Measurements from ENCODE around the gene THADA.

THADA gene

DNA sequence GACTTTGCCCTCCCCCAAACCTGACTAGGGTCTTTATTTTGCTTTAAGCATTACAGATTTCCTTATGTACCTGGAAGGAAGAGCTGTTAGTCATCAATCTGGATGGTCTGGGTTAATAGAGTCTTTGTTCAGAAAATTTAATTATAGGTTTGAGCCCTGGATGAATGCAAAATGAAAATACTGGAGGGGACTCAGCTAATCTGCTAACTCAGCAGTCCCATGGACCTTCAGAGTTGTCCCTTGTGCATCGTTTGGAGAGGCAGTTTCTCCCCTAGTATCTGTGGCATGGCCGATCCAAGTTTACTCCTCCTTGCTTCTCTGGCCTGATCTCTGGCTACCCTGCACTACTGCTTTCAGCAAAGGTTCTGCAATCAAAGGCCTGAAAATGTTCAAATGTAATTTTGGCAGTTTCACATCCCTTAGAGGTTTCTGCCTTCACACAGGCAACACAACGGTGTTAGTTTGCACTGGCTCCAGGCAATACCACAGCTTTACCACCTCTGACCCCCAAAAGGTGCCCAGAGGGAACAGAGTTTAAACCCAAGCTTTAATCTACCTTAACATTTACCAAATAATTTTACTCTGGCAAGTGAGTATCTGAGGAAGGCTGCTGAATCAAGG is 134.3 kb downstream of the THADA start:
- no peaks in the 10 kb centered on the region for H3K27me3 Mint-ChIP-seq (ENCODE audit: low read depth, poor library complexity)
- peaks cover 46% of the 10 kb centered on the region for H3K4me1 Mint-ChIP-seq
- no peak overlapping the region for H3K27ac Mint-ChIP-seq
- H3K4me3 Mint-ChIP-seq: no peak overlapping the region
- H3K9me3 Mint-ChIP-seq: no peaks in the 10 kb centered on the region
- H3K36me3 Mint-ChIP-seq (ENCODE audit: low read depth): peaks cover 9% of the 10 kb centered on the region
- TF ChIP-seq, protein P1, sequence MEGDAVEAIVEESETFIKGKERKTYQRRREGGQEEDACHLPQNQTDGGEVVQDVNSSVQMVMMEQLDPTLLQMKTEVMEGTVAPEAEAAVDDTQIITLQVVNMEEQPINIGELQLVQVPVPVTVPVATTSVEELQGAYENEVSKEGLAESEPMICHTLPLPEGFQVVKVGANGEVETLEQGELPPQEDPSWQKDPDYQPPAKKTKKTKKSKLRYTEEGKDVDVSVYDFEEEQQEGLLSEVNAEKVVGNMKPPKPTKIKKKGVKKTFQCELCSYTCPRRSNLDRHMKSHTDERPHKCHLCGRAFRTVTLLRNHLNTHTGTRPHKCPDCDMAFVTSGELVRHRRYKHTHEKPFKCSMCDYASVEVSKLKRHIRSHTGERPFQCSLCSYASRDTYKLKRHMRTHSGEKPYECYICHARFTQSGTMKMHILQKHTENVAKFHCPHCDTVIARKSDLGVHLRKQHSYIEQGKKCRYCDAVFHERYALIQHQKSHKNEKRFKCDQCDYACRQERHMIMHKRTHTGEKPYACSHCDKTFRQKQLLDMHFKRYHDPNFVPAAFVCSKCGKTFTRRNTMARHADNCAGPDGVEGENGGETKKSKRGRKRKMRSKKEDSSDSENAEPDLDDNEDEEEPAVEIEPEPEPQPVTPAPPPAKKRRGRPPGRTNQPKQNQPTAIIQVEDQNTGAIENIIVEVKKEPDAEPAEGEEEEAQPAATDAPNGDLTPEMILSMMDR (IDR thresholded peaks at IDR 0.05): no peak
- no peak for DNase-seq

- TF ChIP-seq, protein P1 (IDR thresholded peaks at IDR 0.05): no peak
- peaks cover 45% of the 10 kb centered on the region for H3K4me1 Mint-ChIP-seq
- no peaks in the 10 kb centered on the region for H3K27me3 Mint-ChIP-seq (ENCODE audit: low read depth, poor library complexity)
- H3K4me3 Mint-ChIP-seq: no peak overlapping the region
- no peak for DNase-seq
- H3K36me3 Mint-ChIP-seq (ENCODE audit: low read depth): peaks cover 1% of the 10 kb centered on the region
- peak overlapping the region; percentile 40 for H3K27ac Mint-ChIP-seq
- H3K9me3 Mint-ChIP-seq: no peaks in the 10 kb centered on the region
Observed at GRCh38 chr2:43460611-43461365, 135.1 kb downstream of the THADA start.

DNA sequence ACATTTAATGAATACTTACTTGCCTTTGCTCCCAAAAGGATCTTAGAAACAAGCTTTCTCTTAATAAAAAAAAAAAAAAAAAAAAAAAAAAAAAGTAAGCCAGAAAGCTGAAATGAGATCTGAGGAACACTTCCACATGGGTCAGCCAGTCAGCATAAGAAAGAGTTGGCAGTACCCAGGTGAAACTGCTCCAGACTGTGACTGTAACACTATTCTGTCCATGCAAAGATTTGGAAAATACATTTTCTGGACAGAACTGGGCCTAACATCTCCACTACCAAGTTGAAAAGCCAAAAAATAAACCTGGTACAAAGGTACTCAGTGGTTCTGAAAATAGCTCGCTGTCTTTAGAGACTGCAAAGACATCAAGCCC is 135.7 kb downstream of the THADA start:
- Mint-ChIP-seq H3K4me1 (peaks cover 45% of the 10 kb centered on the region), H3K27me3 (ENCODE audit: low read depth, poor library complexity) (no peaks in the 10 kb centered on the region), H3K27ac (no peak overlapping the region), H3K36me3 (ENCODE audit: low read depth) (no peaks in the 10 kb centered on the region), H3K4me3 (no peak overlapping the region), H3K9me3 (no peaks in the 10 kb centered on the region)
- TF ChIP-seq, protein P1 (IDR thresholded peaks at IDR 0.05): no peak
- no peak for DNase-seq

GRCh38 chr2:43459446-43460173 is 136.2 kb downstream of the THADA start:
- Mint-ChIP-seq H3K4me1 (peaks cover 45% of the 10 kb centered on the region), H3K27ac (no peak overlapping the region), H3K36me3 (ENCODE audit: low read depth) (no peaks in the 10 kb centered on the region), H3K9me3 (no peaks in the 10 kb centered on the region), H3K4me3 (no peak overlapping the region), H3K27me3 (ENCODE audit: low read depth, poor library complexity) (no peaks in the 10 kb centered on the region)
- TF ChIP-seq, protein P1 (IDR thresholded peaks at IDR 0.05): no peak
- DNase-seq: no peak

DNA sequence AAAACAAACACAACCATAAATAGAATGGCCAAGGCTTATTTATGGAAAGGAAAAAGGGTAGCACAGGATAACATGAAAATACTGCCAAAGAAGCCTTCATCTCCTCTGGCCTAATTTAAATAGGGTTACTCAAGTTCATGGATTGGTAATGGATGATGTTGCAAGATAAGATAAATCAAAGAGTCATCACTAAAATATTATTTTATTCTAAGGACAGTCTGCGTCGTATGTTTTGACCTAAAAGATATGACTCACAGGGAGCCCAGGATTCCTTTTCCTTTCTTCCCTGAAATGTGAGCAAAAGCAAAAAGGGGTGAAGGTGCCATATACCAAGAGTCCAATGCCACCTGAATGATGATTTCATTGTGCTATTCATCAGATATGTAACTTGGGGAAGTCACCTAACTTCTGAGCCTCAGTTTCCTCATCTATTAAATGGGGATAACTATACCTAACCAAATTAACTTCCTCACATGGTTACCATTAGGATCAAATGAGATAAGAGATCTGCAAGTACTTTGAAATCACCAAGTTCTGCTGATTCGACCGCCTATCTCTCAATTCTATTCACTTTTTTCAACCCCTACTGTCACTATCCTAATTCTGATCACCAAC is 137.7 kb downstream of the THADA start:
- Mint-ChIP-seq H3K4me3 (no peak overlapping the region), H3K4me1 (peaks cover 47% of the 10 kb centered on the region), H3K27me3 (ENCODE audit: low read depth, poor library complexity) (no peaks in the 10 kb centered on the region), H3K27ac (no peak overlapping the region), H3K9me3 (no peaks in the 10 kb centered on the region), H3K36me3 (ENCODE audit: low read depth) (no peaks in the 10 kb centered on the region)
- no peak for DNase-seq
- TF ChIP-seq, protein P1 (IDR thresholded peaks at IDR 0.05): no peak
